Adrenal gland (tissue), 5 donors: Measurements from ENCODE around the gene DRC7.

Experiments
- POLR2A ChIP-seq, 2 donors: fragments of 450-650 bp; IDR thresholded peaks; one replicate each; pipeline ENCODE4 v1.6.1; 2017; ENCODE audit warnings: antibody characterized with exemption in 2 of 2, mild to moderate bottlenecking in 2 of 2, moderate library complexity in 1 of 2
- TF ChIP-seq, protein P1 (sequence below), 6 experiments: fragments of 450-650 bp in 4 of 6; fragments of 200-600 bp in 2 of 6; sonication (generic) in 1 of 6; IDR thresholded peaks; 1 replicate in 5 of 6; 2 replicates in 1 of 6; pipeline versions ENCODE4 v1.5.1 to v1.8.0; 2016 to 2021; ENCODE audit warnings: antibody characterized with exemption in 6 of 6, mild to moderate bottlenecking in 2 of 6, moderate library complexity in 1 of 6
- donor health status: DM: no; HTN: no; CAD: no.

DNA sequence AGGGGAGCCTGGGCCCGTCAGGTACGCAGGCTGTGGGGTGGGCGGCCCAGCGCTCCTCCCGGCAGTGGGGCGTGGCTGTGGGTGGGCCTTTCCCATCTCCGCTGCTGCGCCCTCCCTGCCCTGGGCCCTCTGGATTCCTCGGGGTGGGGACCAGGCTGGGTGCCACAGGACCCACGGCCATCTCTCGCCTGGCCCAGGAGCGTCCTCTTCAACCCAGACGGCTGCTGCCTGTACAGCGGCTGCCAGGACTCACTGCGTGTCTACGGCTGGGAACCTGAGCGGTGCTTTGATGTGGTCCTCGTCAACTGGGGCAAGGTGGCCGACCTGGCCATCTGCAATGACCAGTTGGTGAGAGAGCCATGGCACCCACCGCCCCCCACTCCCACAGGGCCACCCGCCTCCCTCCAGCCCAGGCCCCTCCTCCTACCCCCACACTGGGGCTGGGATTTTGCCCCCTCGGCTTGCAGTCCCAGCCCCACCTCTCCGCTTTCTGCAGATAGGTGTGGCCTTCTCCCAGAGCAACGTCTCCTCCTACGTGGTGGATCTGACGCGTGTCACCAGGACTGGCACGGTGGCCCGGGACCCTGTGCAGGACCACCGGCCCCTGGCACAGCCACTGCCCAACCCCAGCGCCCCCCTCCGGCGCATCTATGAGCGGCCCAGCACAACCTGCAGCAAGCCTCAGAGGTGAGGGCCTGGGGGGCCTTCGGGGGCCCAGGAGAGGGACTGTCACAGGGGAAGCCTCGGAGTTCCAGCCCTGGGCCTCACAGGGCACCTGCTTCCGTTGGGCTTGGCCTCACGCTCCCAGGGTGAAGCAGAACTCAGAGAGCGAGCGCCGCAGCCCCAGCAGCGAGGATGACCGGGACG lies 58.2 kb downstream of the DRC7 start:
- no peak for TF ChIP-seq POLR2A (IDR thresholded peaks at IDR 0.05)
- TF ChIP-seq, protein P1, sequence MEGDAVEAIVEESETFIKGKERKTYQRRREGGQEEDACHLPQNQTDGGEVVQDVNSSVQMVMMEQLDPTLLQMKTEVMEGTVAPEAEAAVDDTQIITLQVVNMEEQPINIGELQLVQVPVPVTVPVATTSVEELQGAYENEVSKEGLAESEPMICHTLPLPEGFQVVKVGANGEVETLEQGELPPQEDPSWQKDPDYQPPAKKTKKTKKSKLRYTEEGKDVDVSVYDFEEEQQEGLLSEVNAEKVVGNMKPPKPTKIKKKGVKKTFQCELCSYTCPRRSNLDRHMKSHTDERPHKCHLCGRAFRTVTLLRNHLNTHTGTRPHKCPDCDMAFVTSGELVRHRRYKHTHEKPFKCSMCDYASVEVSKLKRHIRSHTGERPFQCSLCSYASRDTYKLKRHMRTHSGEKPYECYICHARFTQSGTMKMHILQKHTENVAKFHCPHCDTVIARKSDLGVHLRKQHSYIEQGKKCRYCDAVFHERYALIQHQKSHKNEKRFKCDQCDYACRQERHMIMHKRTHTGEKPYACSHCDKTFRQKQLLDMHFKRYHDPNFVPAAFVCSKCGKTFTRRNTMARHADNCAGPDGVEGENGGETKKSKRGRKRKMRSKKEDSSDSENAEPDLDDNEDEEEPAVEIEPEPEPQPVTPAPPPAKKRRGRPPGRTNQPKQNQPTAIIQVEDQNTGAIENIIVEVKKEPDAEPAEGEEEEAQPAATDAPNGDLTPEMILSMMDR (IDR thresholded peaks at IDR 0.05): no peak
